Measurements from ENCODE around the gene LILRB4. TPM values are rescaled to one million over a fixed set of nuclear protein-coding genes. Genes with fewer than 3 reads are reported as not detected.
A peak's percentile ranks its signal among the peaks of the same experiment; 100 is the strongest.
"Not testable (repeated sequence)": the region's sequence is repeated elsewhere in the genome, so short reads cannot be mapped to it uniquely, and the experiment has no call there.

The LILRB4 gene
- total and polyA plus RNA-seq, 2 of the 4 experiments (the other 2 are of a cell fraction) = not detected

GRCh38 chr19:54676210-54676834, 13.5 kb downstream of the LILRB4 start:
- H2BK20ac ChIP-seq (ENCODE audit: low read depth, low read length); H2AK9ac ChIP-seq (replicated peaks; ENCODE audit: low read depth, low read length, poor library complexity); H3K9me3 ChIP-seq (ENCODE audit: control insufficient read depth, insufficient read depth, low read length); H2BK5ac ChIP-seq (ENCODE audit: low read depth, low read length, poor library complexity, severe bottlenecking); H4K20me1 ChIP-seq (ENCODE audit: insufficient read depth, low read length); H3K9ac ChIP-seq (ENCODE audit: low read depth, low read length); H3K4me2 ChIP-seq (ENCODE audit: low read depth, low read length); H2AFZ ChIP-seq (replicated peaks; ENCODE audit: low read length, poor library complexity); H2AK5ac ChIP-seq (ENCODE audit: low read depth, low read length); H4K5ac ChIP-seq (ENCODE audit: low read depth, low read length); H3K4me1 ChIP-seq (ENCODE audit: control insufficient read depth, insufficient read depth, low read length); H3K4me3 ChIP-seq (ENCODE audit: insufficient read depth, low read depth, low read length); H3K27ac ChIP-seq (ENCODE audit: insufficient read depth, low read length); H3K14ac ChIP-seq (replicated peaks; ENCODE audit: low read depth, low read length); BruUV-seq (replicated peaks); dilution Hi-C loops (cut with HindIII; ENCODE audit: low sequenced_read_pairs, unreplicated experiment); H3K4ac ChIP-seq (ENCODE audit: low read depth, low read length); H3K27me3 ChIP-seq (ENCODE audit: control insufficient read depth, insufficient read depth, low read length); H4K91ac ChIP-seq (ENCODE audit: insufficient read depth, low read depth, low read length); H3K18ac ChIP-seq (ENCODE audit: low read depth, low read length); H3K23ac ChIP-seq (ENCODE audit: low read depth, low read length); POLR2A ChIA-PET (ENCODE audit: unreplicated experiment); H3K36me3 ChIP-seq (ENCODE audit: control insufficient read depth, insufficient read depth, low read length); in situ Hi-C loops (cut with MboI; ENCODE audit: low sequenced_read_pairs); H2BK15ac ChIP-seq (ENCODE audit: low read depth, low read length); H3K79me1 ChIP-seq (ENCODE audit: low read depth in 1 of 2, low read length in 2 of 2); H3K9me1 ChIP-seq (ENCODE audit: insufficient read depth, low read length); H4K8ac ChIP-seq (ENCODE audit: low read depth in 2 of 2, low read length in 2 of 2); H2BK120ac ChIP-seq (ENCODE audit: low read depth, low read length); H3K56ac ChIP-seq (ENCODE audit: extremely low read depth, insufficient read depth, low read length): not testable (repeated sequence)
- peak; percentile 75 for ATAC-seq (ENCODE audit: low read depth)
- peak; percentile 27 for DNase-seq
- CTCF ChIA-PET = interaction anchor here (2.0 kb wide), 1 partner anchor 195 kb away, joined by 8 read pairs; no protein-coding TSS in a partner anchor
- no CpG with 5 or more reads among the region's 10 CpGs for WGBS, 2 experiments (ENCODE audit: extremely low coverage in 2 of 2, insufficient read length in 1 of 2)
- TF ChIP-seq, protein P1, sequence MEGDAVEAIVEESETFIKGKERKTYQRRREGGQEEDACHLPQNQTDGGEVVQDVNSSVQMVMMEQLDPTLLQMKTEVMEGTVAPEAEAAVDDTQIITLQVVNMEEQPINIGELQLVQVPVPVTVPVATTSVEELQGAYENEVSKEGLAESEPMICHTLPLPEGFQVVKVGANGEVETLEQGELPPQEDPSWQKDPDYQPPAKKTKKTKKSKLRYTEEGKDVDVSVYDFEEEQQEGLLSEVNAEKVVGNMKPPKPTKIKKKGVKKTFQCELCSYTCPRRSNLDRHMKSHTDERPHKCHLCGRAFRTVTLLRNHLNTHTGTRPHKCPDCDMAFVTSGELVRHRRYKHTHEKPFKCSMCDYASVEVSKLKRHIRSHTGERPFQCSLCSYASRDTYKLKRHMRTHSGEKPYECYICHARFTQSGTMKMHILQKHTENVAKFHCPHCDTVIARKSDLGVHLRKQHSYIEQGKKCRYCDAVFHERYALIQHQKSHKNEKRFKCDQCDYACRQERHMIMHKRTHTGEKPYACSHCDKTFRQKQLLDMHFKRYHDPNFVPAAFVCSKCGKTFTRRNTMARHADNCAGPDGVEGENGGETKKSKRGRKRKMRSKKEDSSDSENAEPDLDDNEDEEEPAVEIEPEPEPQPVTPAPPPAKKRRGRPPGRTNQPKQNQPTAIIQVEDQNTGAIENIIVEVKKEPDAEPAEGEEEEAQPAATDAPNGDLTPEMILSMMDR (conservative IDR thresholded peaks at IDR 0.05; ENCODE audit: low read depth, low read length) = peak; percentile 56
- TF ChIP-seq SMC3 (IDR thresholded peaks at IDR 0.05; ENCODE audit: low read depth, low read length) = peak; percentile 38; the same call in 1 of the 2 replicates
- TF ChIP-seq RAD21 (IDR thresholded peaks at IDR 0.05; ENCODE audit: low read length) = peak; percentile 40
- intact Hi-C loops (cut with micrococcal nuclease) = loop anchor here (1.0 kb wide), 1 partner anchor 195 kb away; no protein-coding TSS in a partner anchor

Data from IMR-90 (cell line).